Measurements from ENCODE around the gene KDELR1. TPM values are rescaled to one million over a fixed set of nuclear protein-coding genes. Genes with fewer than 3 reads are reported as not detected.

The KDELR1 gene
- total and polyA plus RNA-seq, 2 of the 13 experiments (the other 11 are each of a cell fraction or from before 2014, with no cell fraction given), result 134 to 185 TPM

DNA sequence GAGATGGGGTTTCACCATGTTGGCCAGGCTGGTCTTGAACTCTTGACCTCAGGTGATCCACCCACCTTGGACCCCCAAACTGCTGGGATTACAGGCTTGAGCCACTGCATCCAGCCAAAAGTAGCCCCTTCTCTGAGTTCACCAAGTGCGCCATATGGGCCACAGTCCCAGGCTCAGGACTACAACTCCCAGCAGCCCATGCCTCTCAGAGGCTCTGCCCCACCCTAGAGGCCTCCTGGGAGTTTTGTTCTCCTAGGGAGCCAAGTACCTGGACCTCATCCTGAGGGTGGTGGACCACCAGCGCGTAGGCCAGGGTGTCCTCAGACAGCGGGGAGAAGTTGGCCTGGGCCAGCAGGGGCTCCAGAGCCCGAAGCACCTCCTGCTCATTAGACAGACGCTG lies 46.5 kb downstream of the KDELR1 start (continued):
- peak; percentile 21; the same call in 1 of the 2 replicates for TF ChIP-seq HCFC1 (IDR thresholded peaks at IDR 0.05; ENCODE audit: low read depth, low read length)
- TF ChIP-seq PHF5A (CRISPR knock-in tag; IDR thresholded peaks at IDR 0.05; ENCODE audit: low read depth, unreplicated experiment), result no peak
- no peak for TF ChIP-seq ZNF549 (CRISPR knock-in tag; IDR thresholded peaks at IDR 0.05)
- TF ChIP-seq POGZ (CRISPR knock-in tag; IDR thresholded peaks at IDR 0.05), result no peak
- no peak for TF ChIP-seq PHB2 (IDR thresholded peaks at IDR 0.05; ENCODE audit: partially characterized antibody)
- TF ChIP-seq, protein P1, sequence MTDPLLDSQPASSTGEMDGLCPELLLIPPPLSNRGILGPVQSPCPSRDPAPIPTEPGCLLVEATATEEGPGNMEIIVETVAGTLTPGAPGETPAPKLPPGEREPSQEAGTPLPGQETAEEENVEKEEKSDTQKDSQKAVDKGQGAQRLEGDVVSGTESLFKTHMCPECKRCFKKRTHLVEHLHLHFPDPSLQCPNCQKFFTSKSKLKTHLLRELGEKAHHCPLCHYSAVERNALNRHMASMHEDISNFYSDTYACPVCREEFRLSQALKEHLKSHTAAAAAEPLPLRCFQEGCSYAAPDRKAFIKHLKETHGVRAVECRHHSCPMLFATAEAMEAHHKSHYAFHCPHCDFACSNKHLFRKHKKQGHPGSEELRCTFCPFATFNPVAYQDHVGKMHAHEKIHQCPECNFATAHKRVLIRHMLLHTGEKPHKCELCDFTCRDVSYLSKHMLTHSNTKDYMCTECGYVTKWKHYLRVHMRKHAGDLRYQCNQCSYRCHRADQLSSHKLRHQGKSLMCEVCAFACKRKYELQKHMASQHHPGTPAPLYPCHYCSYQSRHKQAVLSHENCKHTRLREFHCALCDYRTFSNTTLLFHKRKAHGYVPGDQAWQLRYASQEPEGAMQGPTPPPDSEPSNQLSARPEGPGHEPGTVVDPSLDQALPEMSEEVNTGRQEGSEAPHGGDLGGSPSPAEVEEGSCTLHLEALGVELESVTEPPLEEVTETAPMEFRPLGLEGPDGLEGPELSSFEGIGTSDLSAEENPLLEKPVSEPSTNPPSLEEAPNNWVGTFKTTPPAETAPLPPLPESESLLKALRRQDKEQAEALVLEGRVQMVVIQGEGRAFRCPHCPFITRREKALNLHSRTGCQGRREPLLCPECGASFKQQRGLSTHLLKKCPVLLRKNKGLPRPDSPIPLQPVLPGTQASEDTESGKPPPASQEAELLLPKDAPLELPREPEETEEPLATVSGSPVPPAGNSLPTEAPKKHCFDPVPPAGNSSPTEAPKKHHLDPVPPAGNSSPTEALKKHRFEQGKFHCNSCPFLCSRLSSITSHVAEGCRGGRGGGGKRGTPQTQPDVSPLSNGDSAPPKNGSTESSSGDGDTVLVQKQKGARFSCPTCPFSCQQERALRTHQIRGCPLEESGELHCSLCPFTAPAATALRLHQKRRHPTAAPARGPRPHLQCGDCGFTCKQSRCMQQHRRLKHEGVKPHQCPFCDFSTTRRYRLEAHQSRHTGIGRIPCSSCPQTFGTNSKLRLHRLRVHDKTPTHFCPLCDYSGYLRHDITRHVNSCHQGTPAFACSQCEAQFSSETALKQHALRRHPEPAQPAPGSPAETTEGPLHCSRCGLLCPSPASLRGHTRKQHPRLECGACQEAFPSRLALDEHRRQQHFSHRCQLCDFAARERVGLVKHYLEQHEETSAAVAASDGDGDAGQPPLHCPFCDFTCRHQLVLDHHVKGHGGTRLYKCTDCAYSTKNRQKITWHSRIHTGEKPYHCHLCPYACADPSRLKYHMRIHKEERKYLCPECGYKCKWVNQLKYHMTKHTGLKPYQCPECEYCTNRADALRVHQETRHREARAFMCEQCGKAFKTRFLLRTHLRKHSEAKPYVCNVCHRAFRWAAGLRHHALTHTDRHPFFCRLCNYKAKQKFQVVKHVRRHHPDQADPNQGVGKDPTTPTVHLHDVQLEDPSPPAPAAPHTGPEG (CRISPR knock-in tag; IDR thresholded peaks at IDR 0.05), result no peak
- no peak for TF ChIP-seq NFE2 (CRISPR knock-in tag; IDR thresholded peaks at IDR 0.05)
- TF ChIP-seq MAZ (IDR thresholded peaks at IDR 0.05; ENCODE audit: borderline replicate concordance, low read depth, low read length), result no peak
- no peak for TF ChIP-seq MAZ (CRISPR knock-in tag; IDR thresholded peaks at IDR 0.05; ENCODE audit: low read depth)
- no peak for TF ChIP-seq NFKB2 (CRISPR knock-in tag; IDR thresholded peaks at IDR 0.05; ENCODE audit: borderline replicate concordance)
- no peak for TF ChIP-seq ONECUT2 (CRISPR knock-in tag; IDR thresholded peaks at IDR 0.05)
- TF ChIP-seq ZMYM4 (CRISPR knock-in tag; IDR thresholded peaks at IDR 0.05), result no peak
- TF ChIP-seq BRCA1 (CRISPR knock-in tag; IDR thresholded peaks at IDR 0.05), result no peak
- TF ChIP-seq, protein P2, sequence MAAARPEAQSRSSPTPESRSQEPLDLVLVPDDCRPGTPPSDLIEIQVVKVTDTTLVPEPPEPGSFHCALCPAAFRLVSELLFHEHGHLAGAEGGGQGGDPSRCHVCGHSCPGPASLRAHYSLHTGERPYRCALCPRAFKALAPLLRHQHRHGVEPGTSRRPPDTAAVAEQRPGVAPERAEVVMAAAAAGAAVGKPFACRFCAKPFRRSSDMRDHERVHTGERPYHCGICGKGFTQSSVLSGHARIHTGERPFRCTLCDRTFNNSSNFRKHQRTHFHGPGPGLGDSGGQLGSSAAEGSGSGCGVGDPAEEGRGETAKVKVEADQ (CRISPR knock-in tag; IDR thresholded peaks at IDR 0.05; ENCODE audit: borderline replicate concordance), result no peak
- no peak for TF ChIP-seq ZNF460 (CRISPR knock-in tag; IDR thresholded peaks at IDR 0.05; ENCODE audit: borderline replicate concordance)
- TF ChIP-seq ZNF546 (CRISPR knock-in tag; conservative IDR thresholded peaks at IDR 0.05), result no peak
- no peak for TF ChIP-seq ZNF451 (CRISPR knock-in tag; IDR thresholded peaks at IDR 0.05)

Data from HepG2 (cell line).